Neural progenitor cell (in vitro differentiated cells): ENCODE results near the gene PRR22.

ENCODE experiments used
- CTCF ChIP-seq: fragments of 200-600 bp; sonication (generic); IDR thresholded peaks from 2 replicates; pipeline ENCODE4 v1.5.1; 2017; ENCODE audit warnings: antibody characterized with exemption, mild to moderate bottlenecking
- EZH2 ChIP-seq: fragments of 200-600 bp; sonication (generic); IDR thresholded peaks from 2 replicates; pipeline ENCODE4 v1.6.1; 2017; ENCODE audit warnings: antibody characterized with exemption, mild to moderate bottlenecking, moderate library complexity
- EZH2phosphoT487 ChIP-seq: fragments of 200-600 bp; sonication (generic); IDR thresholded peaks from 2 replicates; pipeline ENCODE4 v1.6.1; 2017; ENCODE audit warnings: antibody characterized with exemption

DNA sequence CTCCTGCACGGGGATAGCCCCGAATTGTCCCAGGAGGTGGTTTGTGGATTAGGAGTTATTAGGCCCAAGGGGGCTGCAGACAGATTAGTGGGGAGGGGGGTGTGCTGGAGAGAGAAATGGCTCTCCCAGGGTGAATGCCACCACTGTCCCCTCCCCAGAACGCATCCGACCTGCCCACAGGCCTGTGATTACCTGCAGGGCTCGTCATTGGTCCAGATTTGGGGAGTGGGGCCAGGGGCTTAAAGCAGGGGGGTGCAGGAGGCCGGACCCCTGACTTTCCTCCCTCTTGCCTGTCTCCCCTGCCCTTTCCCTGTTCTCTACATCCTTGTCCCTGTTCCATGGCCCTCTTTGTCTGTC, 21.6 kb upstream of the PRR22 start:
- TF ChIP-seq CTCF (no peak), EZH2phosphoT487 (no peak), EZH2 (no peak)
